HG02588 (cell line): ENCODE results near the gene CFAP65.

ENCODE experiments used
- ATAC-seq: cut with Tn5 transposase; IDR thresholded peaks from one replicate; pipeline ENCODE4 v1.9.1; 2021; ENCODE audit warnings: mild to moderate bottlenecking, moderate library complexity; ENCODE audit not compliant: unreplicated experiment

The CFAP65 gene

GRCh38 chr2:218979846-218980734 is 61.2 kb downstream of the CFAP65 start:
- ATAC-seq, result peak; percentile 82

- ATAC-seq, result no peak
These were observed 66.1 kb downstream of the CFAP65 start for GRCh38 chr2:218975060-218975777.

GRCh38 chr2:218970894-218971293 is 70.4 kb downstream of the CFAP65 start:
- no peak for ATAC-seq

- ATAC-seq, result no peak
These were observed 77.1 kb downstream of the CFAP65 start for GRCh38 chr2:218964041-218964771.

GRCh38 chr2:218963601-218964000 is 77.7 kb downstream of the CFAP65 start:
- no peak for ATAC-seq

GRCh38 chr2:218962859-218963492 is 78.3 kb downstream of the CFAP65 start:
- ATAC-seq, result no peak

- ATAC-seq, result no peak
These were observed 79.4 kb downstream of the CFAP65 start for GRCh38 chr2:218961651-218962570.

- ATAC-seq, result no peak
These were observed 80.1 kb downstream of the CFAP65 start for GRCh38 chr2:218961229-218961628.

- ATAC-seq, result no peak
These were observed 80.8 kb downstream of the CFAP65 start for GRCh38 chr2:218960309-218961165.

GRCh38 chr2:218959761-218960308 is 81.5 kb downstream of the CFAP65 start:
- ATAC-seq, result no peak

- peak; percentile 93 for ATAC-seq
These were observed 82.1 kb downstream of the CFAP65 start, which contains the start of gene CDK5R2 for GRCh38 chr2:218959141-218959731. Gene CDK5R2, plus strand, starts transcription at chr2:218959666. Its CDS starts 155 bp downstream, at chr2:218959821.

GRCh38 chr2:218958276-218958675 is 83.0 kb downstream of the CFAP65 start:
- no peak for ATAC-seq

- ATAC-seq, result no peak
These were observed 83.6 kb downstream of the CFAP65 start for GRCh38 chr2:218957671-218958070.

- ATAC-seq, result no peak
These were observed 85.3 kb downstream of the CFAP65 start for GRCh38 chr2:218956039-218956438.

GRCh38 chr2:218954541-218955300 is 86.6 kb downstream of the CFAP65 start:
- no peak for ATAC-seq

- ATAC-seq, result no peak
These were observed 87.9 kb downstream of the CFAP65 start for GRCh38 chr2:218953366-218953954.
